Muscle layer of colon (tissue), 2 donors: ENCODE data around the gene POU6F1.
"Not testable (repeated sequence)": the region's sequence is repeated elsewhere in the genome, so short reads cannot be mapped to it uniquely, and the experiment has no call there.

Experiments
- H3K27ac ChIP-seq: one replicate; pipeline ENCODE4 v1.7.0; 2013; ENCODE audit warnings: low read depth, mild to moderate bottlenecking, low read length, moderate library complexity
- H3K27me3 ChIP-seq, 2 donors: one replicate each; pipeline ENCODE4 v1.7.0; 2013; ENCODE audit warnings: low read length in 2 of 2, mild to moderate bottlenecking in 2 of 2; ENCODE audit not compliant: insufficient read depth in 2 of 2, control insufficient read depth in 1 of 2
- H3K36me3 ChIP-seq: one replicate; pipeline ENCODE4 v1.7.0; 2013; ENCODE audit warnings: mild to moderate bottlenecking, low read length; ENCODE audit not compliant: insufficient read depth
- H3K4me1 ChIP-seq: one replicate; pipeline ENCODE4 v1.7.0; 2013; ENCODE audit warnings: mild to moderate bottlenecking, low read length; ENCODE audit not compliant: insufficient read depth
- H3K4me3 ChIP-seq, 2 donors: one replicate each; pipeline ENCODE4 v1.7.0; 2013; ENCODE audit warnings: low read length in 2 of 2, low read depth in 1 of 2, mild to moderate bottlenecking in 1 of 2, moderate library complexity in 1 of 2
- H3K9ac ChIP-seq: one replicate; pipeline ENCODE4 v1.7.0; 2013; ENCODE audit warnings: low read length
- H3K9me3 ChIP-seq: one replicate; pipeline ENCODE4 v1.7.0; 2013; ENCODE audit warnings: mild to moderate bottlenecking, low read length
- donor health status: abdominal sarcoma.
- donor health status: Adenocarcinoma of cecum.

POU6F1 gene

GRCh38 chr12:51227112-51227511 lies 9.2 kb upstream of the POU6F1 start:
- H3K4me3 ChIP-seq, H3K9me3 ChIP-seq, H3K27ac ChIP-seq, H3K36me3 ChIP-seq, H3K4me1 ChIP-seq, H3K27me3 ChIP-seq, H3K9ac ChIP-seq: not testable (repeated sequence)

GRCh38 chr12:51225771-51226170 lies 7.9 kb upstream of the POU6F1 start:
- Histone ChIP-seq H3K9ac (no peak overlapping the region), H3K4me1 (no peaks in the 10 kb centered on the region), H3K9me3 (no peaks in the 10 kb centered on the region), H3K4me3 (no peak overlapping the region), H3K27me3 (no peaks in the 10 kb centered on the region), H3K27ac (no peak overlapping the region), H3K36me3 (no peaks in the 10 kb centered on the region)

DNA sequence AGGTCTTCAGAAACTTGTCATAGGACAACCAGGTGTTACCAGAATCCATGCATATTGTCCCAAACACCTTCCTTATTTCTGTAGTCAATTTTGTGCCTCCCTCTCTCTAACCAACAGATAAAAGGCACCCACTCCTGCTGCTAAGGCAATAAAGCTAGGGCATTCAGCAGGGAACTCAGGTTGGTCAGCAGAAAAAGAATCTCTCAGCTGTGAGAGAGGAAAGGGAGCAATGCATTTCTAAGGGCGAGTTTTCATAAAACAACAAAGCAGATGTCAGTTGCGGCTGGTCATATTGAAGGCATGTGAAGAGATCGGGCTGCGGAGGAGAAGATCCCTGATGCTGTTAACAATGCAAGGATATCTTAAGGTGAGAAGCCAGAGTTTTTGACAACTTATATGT lies 7.4 kb upstream of the POU6F1 start:
- Histone ChIP-seq H3K27ac (no peak overlapping the region), H3K9ac (no peak overlapping the region), H3K4me3 (no peak overlapping the region), H3K4me1 (no peaks in the 10 kb centered on the region), H3K27me3 (no peaks in the 10 kb centered on the region), H3K9me3 (no peaks in the 10 kb centered on the region), H3K36me3 (no peaks in the 10 kb centered on the region)

DNA sequence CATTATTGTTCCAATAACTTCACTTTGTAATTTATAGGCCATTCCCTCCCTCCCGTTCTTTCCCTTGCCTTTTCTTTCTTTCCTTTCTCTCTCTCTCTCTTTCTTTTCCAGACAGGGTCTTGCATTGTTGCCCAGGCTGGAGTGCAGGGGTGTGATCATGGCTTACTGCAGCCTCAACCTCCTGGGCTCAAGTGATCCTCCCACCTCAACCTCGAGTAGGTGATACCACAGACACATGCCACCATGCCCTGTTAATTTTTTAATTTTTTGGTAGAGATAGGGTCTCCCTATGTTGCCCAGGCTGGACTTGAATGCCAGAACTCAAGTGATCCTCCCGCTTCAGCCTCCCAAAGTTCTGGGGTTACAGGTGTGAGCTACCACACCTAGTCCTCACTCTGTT lies 6.8 kb upstream of the POU6F1 start:
- Histone ChIP-seq H3K4me1 (peaks cover 1% of the 10 kb centered on the region), H3K4me3 (no peak overlapping the region), H3K27ac (no peak overlapping the region), H3K9ac (no peak overlapping the region), H3K36me3 (no peaks in the 10 kb centered on the region), H3K27me3 (no peaks in the 10 kb centered on the region), H3K9me3 (no peaks in the 10 kb centered on the region)

DNA sequence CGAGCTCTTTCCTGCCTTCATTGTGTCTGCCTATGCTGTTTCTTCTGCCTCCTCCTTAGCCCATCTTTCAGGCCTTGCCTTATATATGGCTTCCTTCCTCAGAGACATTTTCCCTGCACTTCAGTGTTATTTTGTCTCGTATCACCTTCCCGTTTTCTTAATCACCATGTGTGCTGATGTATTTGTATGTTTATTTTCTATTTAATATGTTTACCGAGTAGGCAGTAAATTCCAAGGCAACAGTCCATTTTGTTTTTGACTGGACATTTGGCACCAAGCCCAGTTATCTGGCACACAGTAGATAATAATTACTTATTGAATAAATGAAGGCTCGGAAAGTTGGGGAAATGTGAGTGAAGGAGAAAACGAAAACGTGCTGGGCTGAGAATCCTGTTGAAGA lies 4.6 kb upstream of the POU6F1 start:
- H3K9me3 ChIP-seq = no peaks in the 10 kb centered on the region
- H3K27me3 ChIP-seq = no peaks in the 10 kb centered on the region
- H3K36me3 ChIP-seq = no peaks in the 10 kb centered on the region
- peaks cover 11% of the 10 kb centered on the region for H3K4me1 ChIP-seq
- H3K9ac ChIP-seq = no peak overlapping the region
- no peak overlapping the region for H3K4me3 ChIP-seq
- H3K27ac ChIP-seq = no peak overlapping the region

- not testable (repeated sequence) for H3K27me3 ChIP-seq, H3K9me3 ChIP-seq, H3K27ac ChIP-seq, H3K9ac ChIP-seq, H3K36me3 ChIP-seq, H3K4me3 ChIP-seq
- H3K4me1 ChIP-seq = peaks cover 17% of the 10 kb centered on the region
Observed at GRCh38 chr12:51219857-51220256, 2.0 kb upstream of the POU6F1 start.

GRCh38 chr12:51219322-51219721 lies 1.5 kb upstream of the POU6F1 start:
- no peak overlapping the region for H3K27ac ChIP-seq
- H3K4me1 ChIP-seq = peaks cover 17% of the 10 kb centered on the region
- no peak overlapping the region for H3K9ac ChIP-seq
- H3K27me3 ChIP-seq = no peaks in the 10 kb centered on the region
- no peaks in the 10 kb centered on the region for H3K9me3 ChIP-seq
- no peaks in the 10 kb centered on the region for H3K36me3 ChIP-seq
- no peak overlapping the region for H3K4me3 ChIP-seq

DNA sequence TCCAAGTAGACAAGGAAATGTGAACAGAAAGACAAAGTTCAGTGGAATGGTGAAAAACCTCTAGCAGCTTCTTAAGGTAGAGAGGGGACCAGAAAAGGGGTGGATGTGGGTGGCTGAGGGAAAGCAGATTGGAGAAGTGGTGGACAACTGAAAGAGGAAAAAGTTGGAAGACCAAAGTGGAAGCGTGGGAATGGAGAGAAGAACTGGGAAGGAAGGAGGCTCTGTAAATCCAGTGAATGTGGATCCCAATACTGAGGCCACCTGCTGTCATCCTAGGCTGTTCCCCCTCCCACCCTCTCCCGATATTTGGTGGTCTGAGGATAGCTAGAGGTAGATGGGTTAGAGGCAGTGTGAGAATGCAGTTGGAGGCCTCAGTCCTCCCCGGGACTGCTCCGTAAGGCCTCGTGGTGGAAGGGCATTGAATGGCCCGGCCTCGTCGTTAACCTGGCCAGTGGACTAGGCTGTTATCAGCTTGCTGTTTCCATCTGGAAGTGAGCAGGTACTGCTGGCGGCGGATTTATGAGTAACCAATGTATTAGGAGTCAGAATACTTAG lies 822 bp upstream of the POU6F1 start:
- H3K9me3 ChIP-seq = no peaks in the 10 kb centered on the region
- H3K27ac ChIP-seq = peak overlapping the region; percentile 90
- peak overlapping the region; percentile 79 to 99 for H3K4me3 ChIP-seq
- H3K27me3 ChIP-seq = no peaks in the 10 kb centered on the region
- H3K4me1 ChIP-seq = peaks cover 17% of the 10 kb centered on the region
- H3K9ac ChIP-seq = peak overlapping the region; percentile 59
- H3K36me3 ChIP-seq = no peaks in the 10 kb centered on the region

- H3K4me1 ChIP-seq = peaks cover 17% of the 10 kb centered on the region
- no peaks in the 10 kb centered on the region for H3K9me3 ChIP-seq
- peak overlapping the region; percentile 90 for H3K27ac ChIP-seq
- H3K36me3 ChIP-seq = no peaks in the 10 kb centered on the region
- peak overlapping the region; percentile 79 to 99 for H3K4me3 ChIP-seq
- H3K27me3 ChIP-seq = no peaks in the 10 kb centered on the region
- H3K9ac ChIP-seq = peak overlapping the region; percentile 59
Observed at GRCh38 chr12:51217133-51217967, 512 bp downstream of the POU6F1 start.

DNA sequence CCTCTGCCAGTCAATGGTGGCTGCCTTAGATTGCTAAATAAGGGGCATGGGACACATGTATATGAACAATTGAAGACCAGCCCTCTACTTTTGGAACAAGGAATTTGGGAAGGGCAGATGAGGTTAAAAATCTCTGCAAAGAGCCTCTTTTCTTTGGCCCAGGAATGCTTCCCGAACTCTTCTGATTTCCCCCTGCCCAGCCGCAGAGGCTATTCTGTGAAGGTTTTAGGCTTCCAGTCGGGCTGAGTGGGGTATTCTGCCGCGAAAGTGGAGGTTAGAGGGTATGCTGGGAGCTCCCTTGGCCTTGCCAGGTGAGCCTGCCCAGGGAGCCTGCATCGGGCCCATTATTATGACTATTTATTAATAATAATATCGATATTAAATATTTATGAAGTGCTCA lies 1.2 kb downstream of the POU6F1 start:
- Histone ChIP-seq H3K36me3 (no peaks in the 10 kb centered on the region), H3K4me3 (peak overlapping the region; percentile 59 to 99), H3K9ac (no peak overlapping the region), H3K27me3 (no peaks in the 10 kb centered on the region), H3K4me1 (peaks cover 17% of the 10 kb centered on the region), H3K9me3 (no peaks in the 10 kb centered on the region), H3K27ac (peak overlapping the region; percentile 90)

- Histone ChIP-seq H3K9me3 (no peaks in the 10 kb centered on the region), H3K27me3 (no peaks in the 10 kb centered on the region), H3K9ac (no peak overlapping the region), H3K27ac (no peak overlapping the region), H3K36me3 (no peaks in the 10 kb centered on the region), H3K4me3 (no peak overlapping the region), H3K4me1 (peaks cover 17% of the 10 kb centered on the region)
Observed at GRCh38 chr12:51214895-51215294, 3.0 kb downstream of the POU6F1 start.
